HepG2 (cell line): ENCODE measurements around the gene SERTAD1. TPM values are rescaled to one million over a fixed set of nuclear protein-coding genes. Genes with fewer than 3 reads are reported as not detected.

ENCODE experiments used
- CREB1 ChIP-seq, 2 experiments: fragments of 450-650 bp in 1 of 2; IDR thresholded peaks; 2 replicates each; pipeline ENCODE4 v1.6.1; 2016 to 2017; ENCODE audit warnings: control low read depth in 1 of 2, mild to moderate bottlenecking in 1 of 2, missing compliant biosample characterization in 1 of 2, missing genetic modification characterization in 1 of 2
- HHEX ChIP-seq: IDR thresholded peaks from 2 replicates; pipeline ENCODE4 v1.6.1; 2016; ENCODE audit warnings: control low read depth
- IRX3 ChIP-seq: sonication (generic); formaldehyde crosslinking; IDR thresholded peaks from 2 replicates; pipeline ENCODE4 v1.8.1; 2023; ENCODE audit warnings: mild to moderate bottlenecking, low read depth, missing genetic modification reagents, borderline replicate concordance
- NRL ChIP-seq: sonication (generic); formaldehyde crosslinking; IDR thresholded peaks from 2 replicates; pipeline ENCODE4 v1.5.0; 2020; ENCODE audit warnings: missing genetic modification reagents, mild to moderate bottlenecking, moderate library complexity, borderline replicate concordance
- RBFOX2 ChIP-seq: fragments of 200-400 bp; formaldehyde crosslinking; IDR thresholded peaks from 2 replicates; pipeline ENCODE4 v1.6.1; 2017; ENCODE audit warnings: low read depth, mild to moderate bottlenecking, low read length
- ZFYVE20 ChIP-seq: sonication (generic); formaldehyde crosslinking; IDR thresholded peaks from 2 replicates; pipeline ENCODE4 v1.8.0; 2023; ENCODE audit warnings: low read depth, mild to moderate bottlenecking, moderate library complexity, missing genetic modification reagents, borderline replicate concordance
- ZMAT3 ChIP-seq: sonication (generic); formaldehyde crosslinking; conservative IDR thresholded peaks from 2 replicates; pipeline ENCODE4 v1.7.0; 2021; ENCODE audit warnings: missing genetic modification reagents
- ZNF230 ChIP-seq: sonication (generic); formaldehyde crosslinking; IDR thresholded peaks from 2 replicates; pipeline ENCODE4 v1.4.0; 2020; ENCODE audit warnings: mild to moderate bottlenecking, missing genetic modification reagents
- ZNF234 ChIP-seq: sonication (generic); formaldehyde crosslinking; conservative IDR thresholded peaks from 2 replicates; pipeline ENCODE4 v1.5.1; 2020; ENCODE audit warnings: mild to moderate bottlenecking, missing genetic modification reagents
- ZNF451 ChIP-seq: sonication (generic); formaldehyde crosslinking; IDR thresholded peaks from 2 replicates; pipeline ENCODE4 v1.5.0; 2020; ENCODE audit warnings: mild to moderate bottlenecking, missing genetic modification reagents
- ZNF557 ChIP-seq: sonication (generic); formaldehyde crosslinking; IDR thresholded peaks from 2 replicates; pipeline ENCODE4 v1.4.0; 2020; ENCODE audit warnings: missing genetic modification reagents
- ZNF768 ChIP-seq: sonication (generic); formaldehyde crosslinking; IDR thresholded peaks from 2 replicates; pipeline ENCODE4 v1.4.0; 2020; ENCODE audit warnings: missing genetic modification reagents
- ZNF773 ChIP-seq: sonication (generic); formaldehyde crosslinking; IDR thresholded peaks from 2 replicates; pipeline ENCODE4 v1.4.0; 2020; ENCODE audit warnings: missing genetic modification reagents, borderline replicate concordance
- ZNF879 ChIP-seq: sonication (generic); formaldehyde crosslinking; IDR thresholded peaks from 2 replicates; pipeline ENCODE4 v1.8.1; 2023; ENCODE audit warnings: missing genetic modification reagents
- polyA plus RNA-seq, 8 experiments: library from polyadenylated mRNA; depleted of rRNA in 3 of 8; stranded (reverse) in 7 of 8; unstranded in 1 of 8; fragments of >200 nt; fragmentation: Illumina TruSeq in 4 of 8; extraction: Trizol in 4 of 8; gene quantifications; 2 replicates each; pipeline versions ENCODE4 v1.2.1 to v1.2.3, GENCODE V29; 2011 to 2016; ENCODE audit warnings: low read depth in 4 of 8, missing spikeins in 1 of 8, mixed read lengths in 1 of 8; ENCODE audit not compliant: insufficient read depth in 1 of 8
- total RNA-seq, 5 experiments: library from RNA; depleted of rRNA; stranded (reverse); fragments of >200 nt; fragmentation: Illumina TruSeq; extraction: Trizol; gene quantifications; 2 replicates each; pipeline ENCODE4 v1.2.3, GENCODE V29; 2016; ENCODE audit warnings: low read depth in 1 of 5
- TF ChIP-seq, protein P1 (sequence below), 2 experiments: sonication (generic) in 1 of 2; formaldehyde crosslinking in 1 of 2; IDR thresholded peaks; 2 replicates each; pipeline versions ENCODE4 v1.6.1 to v1.9.0; 2014 to 2022; ENCODE audit warnings: antibody characterized with exemption in 1 of 2, borderline replicate concordance in 1 of 2, inconsistent platforms in 1 of 2, low read depth in 1 of 2, missing genetic modification reagents in 1 of 2
- TF ChIP-seq, protein P2 (sequence below): sonication (generic); formaldehyde crosslinking; conservative IDR thresholded peaks from 2 replicates; pipeline ENCODE4 v1.4.0; 2020; ENCODE audit warnings: mild to moderate bottlenecking, missing genetic modification reagents, moderate library complexity
- TF ChIP-seq, protein P3 (sequence below): sonication (generic); formaldehyde crosslinking; IDR thresholded peaks from 2 replicates; pipeline ENCODE4 v1.8.1; 2023; ENCODE audit warnings: mild to moderate bottlenecking, moderate library complexity, missing genetic modification reagents

SERTAD1 gene
- total and polyA plus RNA-seq, 2 of the 13 experiments (the other 11 are each of a cell fraction or from before 2014, with no cell fraction given), result 4.3 to 4.5 TPM

DNA sequence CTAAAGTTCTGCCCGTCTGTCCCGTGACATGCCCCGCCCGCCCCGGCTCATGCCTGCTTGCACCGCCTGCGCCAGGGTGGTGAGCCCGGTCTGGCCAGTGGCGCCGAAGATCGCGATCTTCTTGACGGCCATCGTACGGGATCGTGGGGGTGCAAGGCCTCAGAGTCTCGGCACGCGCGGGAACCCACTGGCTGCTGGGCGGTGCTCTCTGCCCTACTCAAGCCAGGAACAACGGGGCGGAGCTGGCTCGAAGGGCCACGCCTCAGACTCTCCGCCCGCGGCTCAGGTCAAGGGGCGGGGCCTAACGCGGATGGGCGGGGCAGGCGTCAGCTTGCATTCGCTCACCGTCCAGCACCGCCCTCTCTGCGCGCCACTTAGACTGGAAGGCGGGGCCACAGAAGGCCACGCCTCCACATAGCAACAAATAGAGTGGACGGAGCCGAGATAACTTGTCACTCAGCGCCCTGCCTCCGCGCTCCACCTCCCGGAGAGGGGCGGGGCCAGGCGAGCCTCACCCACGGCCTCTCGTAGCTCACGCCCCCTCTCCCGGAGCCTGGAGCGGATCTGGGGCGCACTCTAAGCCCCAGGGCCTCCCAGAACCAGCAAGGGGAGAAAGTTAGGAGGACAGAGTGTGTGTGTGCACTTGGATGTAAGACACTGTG lies 39.9 kb upstream of the SERTAD1 start, which contains the start of gene BLVRB (continued):
- TF ChIP-seq, protein P1, sequence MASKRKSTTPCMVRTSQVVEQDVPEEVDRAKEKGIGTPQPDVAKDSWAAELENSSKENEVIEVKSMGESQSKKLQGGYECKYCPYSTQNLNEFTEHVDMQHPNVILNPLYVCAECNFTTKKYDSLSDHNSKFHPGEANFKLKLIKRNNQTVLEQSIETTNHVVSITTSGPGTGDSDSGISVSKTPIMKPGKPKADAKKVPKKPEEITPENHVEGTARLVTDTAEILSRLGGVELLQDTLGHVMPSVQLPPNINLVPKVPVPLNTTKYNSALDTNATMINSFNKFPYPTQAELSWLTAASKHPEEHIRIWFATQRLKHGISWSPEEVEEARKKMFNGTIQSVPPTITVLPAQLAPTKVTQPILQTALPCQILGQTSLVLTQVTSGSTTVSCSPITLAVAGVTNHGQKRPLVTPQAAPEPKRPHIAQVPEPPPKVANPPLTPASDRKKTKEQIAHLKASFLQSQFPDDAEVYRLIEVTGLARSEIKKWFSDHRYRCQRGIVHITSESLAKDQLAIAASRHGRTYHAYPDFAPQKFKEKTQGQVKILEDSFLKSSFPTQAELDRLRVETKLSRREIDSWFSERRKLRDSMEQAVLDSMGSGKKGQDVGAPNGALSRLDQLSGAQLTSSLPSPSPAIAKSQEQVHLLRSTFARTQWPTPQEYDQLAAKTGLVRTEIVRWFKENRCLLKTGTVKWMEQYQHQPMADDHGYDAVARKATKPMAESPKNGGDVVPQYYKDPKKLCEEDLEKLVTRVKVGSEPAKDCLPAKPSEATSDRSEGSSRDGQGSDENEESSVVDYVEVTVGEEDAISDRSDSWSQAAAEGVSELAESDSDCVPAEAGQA (IDR thresholded peaks at IDR 0.05; ENCODE audit: low read depth), result peak; percentile 54; the same call in 1 of the 2 replicates
- TF ChIP-seq, protein P1 (CRISPR knock-in tag; IDR thresholded peaks at IDR 0.05; ENCODE audit: borderline replicate concordance), result no peak
- TF ChIP-seq NRL, result peak; percentile 20; the same call in 1 of the 2 replicates
- TF ChIP-seq, protein P2, sequence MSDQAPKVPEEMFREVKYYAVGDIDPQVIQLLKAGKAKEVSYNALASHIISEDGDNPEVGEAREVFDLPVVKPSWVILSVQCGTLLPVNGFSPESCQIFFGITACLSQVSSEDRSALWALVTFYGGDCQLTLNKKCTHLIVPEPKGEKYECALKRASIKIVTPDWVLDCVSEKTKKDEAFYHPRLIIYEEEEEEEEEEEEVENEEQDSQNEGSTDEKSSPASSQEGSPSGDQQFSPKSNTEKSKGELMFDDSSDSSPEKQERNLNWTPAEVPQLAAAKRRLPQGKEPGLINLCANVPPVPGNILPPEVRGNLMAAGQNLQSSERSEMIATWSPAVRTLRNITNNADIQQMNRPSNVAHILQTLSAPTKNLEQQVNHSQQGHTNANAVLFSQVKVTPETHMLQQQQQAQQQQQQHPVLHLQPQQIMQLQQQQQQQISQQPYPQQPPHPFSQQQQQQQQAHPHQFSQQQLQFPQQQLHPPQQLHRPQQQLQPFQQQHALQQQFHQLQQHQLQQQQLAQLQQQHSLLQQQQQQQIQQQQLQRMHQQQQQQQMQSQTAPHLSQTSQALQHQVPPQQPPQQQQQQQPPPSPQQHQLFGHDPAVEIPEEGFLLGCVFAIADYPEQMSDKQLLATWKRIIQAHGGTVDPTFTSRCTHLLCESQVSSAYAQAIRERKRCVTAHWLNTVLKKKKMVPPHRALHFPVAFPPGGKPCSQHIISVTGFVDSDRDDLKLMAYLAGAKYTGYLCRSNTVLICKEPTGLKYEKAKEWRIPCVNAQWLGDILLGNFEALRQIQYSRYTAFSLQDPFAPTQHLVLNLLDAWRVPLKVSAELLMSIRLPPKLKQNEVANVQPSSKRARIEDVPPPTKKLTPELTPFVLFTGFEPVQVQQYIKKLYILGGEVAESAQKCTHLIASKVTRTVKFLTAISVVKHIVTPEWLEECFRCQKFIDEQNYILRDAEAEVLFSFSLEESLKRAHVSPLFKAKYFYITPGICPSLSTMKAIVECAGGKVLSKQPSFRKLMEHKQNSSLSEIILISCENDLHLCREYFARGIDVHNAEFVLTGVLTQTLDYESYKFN, result peak; percentile 59
- 0 out of 2 replicates have a peak, but pooled peaks have one; percentile 64 for TF ChIP-seq ZNF230 (CRISPR knock-in tag)
- TF ChIP-seq CREB1 (IDR thresholded peaks at IDR 0.05), result no peak; the same call in 1 of the 2 replicates
- TF ChIP-seq CREB1 (CRISPR knock-in tag; IDR thresholded peaks at IDR 0.05), result no peak
- no peak for TF ChIP-seq ZNF557 (CRISPR knock-in tag)
- no peak for TF ChIP-seq ZNF879 (CRISPR knock-in tag)
- TF ChIP-seq ZNF773 (CRISPR knock-in tag), result 0 out of 2 replicates have a peak, but pooled peaks have one; percentile 50
- no peak for TF ChIP-seq IRX3 (CRISPR knock-in tag)
- TF ChIP-seq, protein P3, sequence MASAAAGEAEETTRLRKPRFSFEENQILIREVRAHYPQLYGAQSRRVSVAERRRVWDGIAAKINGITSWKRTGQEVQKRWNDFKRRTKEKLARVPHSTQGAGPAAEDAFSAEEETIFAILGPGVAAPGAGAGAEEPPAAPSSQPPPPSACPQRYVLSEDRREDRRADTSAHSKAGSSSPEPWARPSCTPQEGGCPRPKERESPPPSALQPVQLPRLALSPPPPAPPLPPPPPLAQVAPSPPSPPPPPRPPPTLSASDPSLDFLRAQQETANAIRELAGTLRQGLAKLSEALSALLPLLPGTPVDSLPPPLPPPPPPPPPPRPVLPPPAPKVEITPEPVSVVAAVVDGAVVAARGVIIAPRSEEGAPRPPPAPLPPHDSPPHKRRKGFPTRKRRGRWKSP, result 0 out of 2 replicates have a peak, but pooled peaks have one; percentile 62
- peak; percentile 60; the same call in 1 of the 2 replicates for TF ChIP-seq ZMAT3
- peak; percentile 40; the same call in 1 of the 2 replicates for TF ChIP-seq ZNF768 (CRISPR knock-in tag)
- TF ChIP-seq ZFYVE20, result 0 out of 2 replicates have a peak, but pooled peaks have one; percentile 67
- peak; percentile 71 for TF ChIP-seq RBFOX2
- no peak for TF ChIP-seq HHEX
- TF ChIP-seq ZNF451 (CRISPR knock-in tag), result peak; percentile 59
- no peak for TF ChIP-seq ZNF234 (CRISPR knock-in tag)
